ENCODE results near the gene RNF157. TPM values are rescaled to one million over a fixed set of nuclear protein-coding genes. Genes with fewer than 3 reads are reported as not detected.
"Not testable (repeated sequence)": the region's sequence is repeated elsewhere in the genome, so short reads cannot be mapped to it uniquely, and the experiment has no call there.

RNF157 gene
- total and polyA plus RNA-seq, 8 donors, result 0.95 to 41.4 (median 4.5) TPM

DNA sequence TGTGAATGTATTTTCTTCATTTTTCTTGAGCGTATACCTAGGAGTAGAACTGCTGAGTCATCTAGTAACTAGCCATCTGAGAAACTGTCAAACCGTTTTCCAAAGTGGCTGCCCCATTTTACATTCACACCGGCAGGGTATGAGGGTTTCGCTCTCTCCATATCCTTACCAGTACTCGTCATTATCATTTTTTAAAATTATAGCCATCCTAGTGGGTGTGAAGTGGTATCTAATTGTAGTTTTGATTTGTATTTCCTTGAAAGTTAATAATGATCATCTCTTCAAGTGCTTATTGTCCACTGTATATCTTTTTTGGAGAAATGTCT, 6.0 kb downstream of the RNF157 start:
- 76 to 82% (median 80%) methylated on average over 5 of the region's 5 CpGs for WGBS, 5 donors
- intact Hi-C loops (cut with DNase I; ENCODE audit: low total_unique reads), result no loop called here

DNA sequence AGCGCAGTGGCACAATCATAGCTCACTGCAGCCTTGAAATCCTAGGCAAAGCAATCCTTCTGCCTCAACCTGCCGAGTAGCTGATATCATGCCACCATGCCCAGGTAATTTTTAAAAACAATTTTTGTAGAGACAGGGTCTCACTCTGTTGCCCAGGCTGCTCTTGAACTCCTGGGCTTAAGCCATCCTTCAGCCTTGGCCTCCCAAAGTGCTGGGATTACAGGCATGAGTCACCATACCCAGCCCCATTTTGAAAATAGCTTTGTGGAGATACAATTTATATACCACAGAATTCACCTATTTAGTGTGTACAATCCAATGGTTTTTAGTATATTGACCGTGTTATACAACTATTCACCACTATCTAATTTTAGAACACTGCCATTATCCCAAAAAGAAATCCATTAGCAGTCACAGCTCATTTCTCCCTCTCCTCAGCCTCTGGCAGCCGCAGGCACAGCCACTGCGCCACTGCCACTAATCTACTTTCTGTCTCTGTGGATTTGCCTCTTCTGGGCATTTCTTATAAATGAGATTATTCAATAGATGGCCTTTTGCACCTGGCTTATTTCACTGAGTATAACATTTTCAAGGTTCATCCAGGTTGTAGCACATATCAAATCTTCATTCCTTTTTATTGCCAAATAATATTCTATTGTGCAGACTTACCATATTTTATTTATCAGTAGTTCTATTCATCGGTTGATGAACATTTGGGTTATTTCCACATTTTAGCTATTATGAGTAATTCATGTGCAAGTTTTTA, 6.5 kb downstream of the RNF157 start:
- no peak for DNase-seq
- WGBS, 5 donors, result 91 to 93% (median 91%) methylated on average over 6 of the region's 6 CpGs
- Histone ChIP-seq H3K4me1 (no peaks in the 10 kb centered on the region), H3K4me3 (no peak overlapping the region), H3K36me3 (no peaks in the 10 kb centered on the region), H3K27me3 (peaks cover 0 to 2% (median 0%) of the 10 kb centered on the region in 3 donors), H3K9me3 (no peaks in the 10 kb centered on the region), H3K27ac (no peak overlapping the region)
- TF ChIP-seq POLR2A (IDR thresholded peaks at IDR 0.05) (no peak), POLR2AphosphoS5 (IDR thresholded peaks at IDR 0.05) (no peak), EP300 (IDR thresholded peaks at IDR 0.05) (no peak)
- TF ChIP-seq, protein P1, sequence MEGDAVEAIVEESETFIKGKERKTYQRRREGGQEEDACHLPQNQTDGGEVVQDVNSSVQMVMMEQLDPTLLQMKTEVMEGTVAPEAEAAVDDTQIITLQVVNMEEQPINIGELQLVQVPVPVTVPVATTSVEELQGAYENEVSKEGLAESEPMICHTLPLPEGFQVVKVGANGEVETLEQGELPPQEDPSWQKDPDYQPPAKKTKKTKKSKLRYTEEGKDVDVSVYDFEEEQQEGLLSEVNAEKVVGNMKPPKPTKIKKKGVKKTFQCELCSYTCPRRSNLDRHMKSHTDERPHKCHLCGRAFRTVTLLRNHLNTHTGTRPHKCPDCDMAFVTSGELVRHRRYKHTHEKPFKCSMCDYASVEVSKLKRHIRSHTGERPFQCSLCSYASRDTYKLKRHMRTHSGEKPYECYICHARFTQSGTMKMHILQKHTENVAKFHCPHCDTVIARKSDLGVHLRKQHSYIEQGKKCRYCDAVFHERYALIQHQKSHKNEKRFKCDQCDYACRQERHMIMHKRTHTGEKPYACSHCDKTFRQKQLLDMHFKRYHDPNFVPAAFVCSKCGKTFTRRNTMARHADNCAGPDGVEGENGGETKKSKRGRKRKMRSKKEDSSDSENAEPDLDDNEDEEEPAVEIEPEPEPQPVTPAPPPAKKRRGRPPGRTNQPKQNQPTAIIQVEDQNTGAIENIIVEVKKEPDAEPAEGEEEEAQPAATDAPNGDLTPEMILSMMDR (IDR thresholded peaks at IDR 0.05), result no peak
- intact Hi-C loops (cut with DNase I; ENCODE audit: low total_unique reads), result no loop called here

More for the DNA sequence above, 6.0 kb downstream of the RNF157 start:
- H3K9me3 ChIP-seq, result no peaks in the 10 kb centered on the region
- DNase-seq, result no peak
- no peak overlapping the region for H3K27ac ChIP-seq
- no peaks in the 10 kb centered on the region for H3K36me3 ChIP-seq
- H3K27me3 ChIP-seq, result peaks cover 0 to 7% (median 0%) of the 10 kb centered on the region in 3 donors
- no peak overlapping the region for H3K4me3 ChIP-seq
- H3K4me1 ChIP-seq, result peaks cover under 1 to 5% (median 3%) of the 10 kb centered on the region in 4 donors
- TF ChIP-seq POLR2AphosphoS5 (IDR thresholded peaks at IDR 0.05), result no peak
- TF ChIP-seq, protein P1 (IDR thresholded peaks at IDR 0.05), result no peak
- no peak for TF ChIP-seq POLR2A (IDR thresholded peaks at IDR 0.05)
- TF ChIP-seq EP300 (IDR thresholded peaks at IDR 0.05), result no peak

GRCh38 chr17:76232342-76232741, 8.0 kb downstream of the RNF157 start:
- WGBS, 5 donors, result 72 to 82% (median 75%) methylated on average over 2 of the region's 2 CpGs
- Histone ChIP-seq H3K27me3 (no peaks in the 10 kb centered on the region), H3K4me1 (no peaks in the 10 kb centered on the region), H3K9me3 (no peaks in the 10 kb centered on the region), H3K4me3 (no peak overlapping the region), H3K27ac (no peak overlapping the region), H3K36me3 (no peaks in the 10 kb centered on the region)
- intact Hi-C loops (cut with DNase I; ENCODE audit: low total_unique reads), result no loop called here
- TF ChIP-seq EP300 (IDR thresholded peaks at IDR 0.05) (no peak), POLR2A (IDR thresholded peaks at IDR 0.05) (no peak), POLR2AphosphoS5 (IDR thresholded peaks at IDR 0.05) (no peak)
- TF ChIP-seq, protein P1 (IDR thresholded peaks at IDR 0.05), result no peak
- peak in 1 of 2 donors; percentile 16 for DNase-seq

DNA sequence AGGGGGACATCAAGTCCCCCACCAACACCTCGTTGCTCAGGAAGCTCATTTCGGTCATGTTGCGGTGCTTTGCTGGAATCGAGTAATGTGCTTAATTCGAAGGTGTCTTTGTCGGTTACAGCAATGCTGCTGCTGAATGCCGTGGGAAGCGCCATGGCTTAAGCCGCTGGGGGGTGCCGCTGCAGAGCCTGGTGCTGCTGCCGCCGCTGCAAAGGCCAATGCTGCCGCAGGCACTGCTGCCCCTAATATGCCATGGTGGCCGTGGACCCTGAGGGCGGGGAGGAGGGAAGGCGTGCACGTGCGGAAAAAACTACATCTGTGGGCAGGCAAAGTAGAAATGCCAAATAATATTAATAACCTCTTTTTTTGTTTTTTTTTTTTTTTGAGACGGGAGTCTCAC, 13.5 kb downstream of the RNF157 start:
- H3K4me3 ChIP-seq; H3K36me3 ChIP-seq; H3K9me3 ChIP-seq; intact Hi-C loops (cut with DNase I; ENCODE audit: low total_unique reads); H3K4me1 ChIP-seq; H3K27ac ChIP-seq; H3K27me3 ChIP-seq; DNase-seq: not testable (repeated sequence)
- WGBS, 5 donors, result 90 to 94% (median 93%) methylated on average over 17 to 19 of the region's 19 CpGs

- DNase-seq, H3K36me3 ChIP-seq: not testable (repeated sequence)
Observed at GRCh38 chr17:76225373-76226086, 14.8 kb downstream of the RNF157 start.

More at GRCh38 chr17:76225373-76226086, 14.8 kb downstream of the RNF157 start:
- H3K9me3 ChIP-seq; H3K4me1 ChIP-seq; H3K4me3 ChIP-seq; H3K27me3 ChIP-seq; intact Hi-C loops (cut with DNase I; ENCODE audit: low total_unique reads); H3K27ac ChIP-seq: not testable (repeated sequence)
- 68 to 82% (median 74%) methylated on average over 6 to 7 of the region's 7 CpGs for WGBS, 5 donors
